Ishikawa (cell line): ENCODE data around the gene ZCCHC3.

ENCODE experiments used
- CEBPB ChIP-seq: IDR thresholded peaks from 2 replicates; pipeline ENCODE4 v1.6.1; 2012
- CREB1 ChIP-seq: IDR thresholded peaks from 2 replicates; pipeline ENCODE4 v1.6.1; 2012; ENCODE audit warnings: low read depth
- EGR1 ChIP-seq: IDR thresholded peaks from 2 replicates; pipeline ENCODE4 v1.6.1; 2012
- EP300 ChIP-seq: IDR thresholded peaks from 2 replicates; pipeline ENCODE4 v1.6.1; 2012; ENCODE audit warnings: borderline replicate concordance
- FOXM1 ChIP-seq: IDR thresholded peaks from 2 replicates; pipeline ENCODE4 v1.6.1; 2012; ENCODE audit warnings: low read depth, borderline replicate concordance
- MAX ChIP-seq: IDR thresholded peaks from 2 replicates; pipeline ENCODE4 v1.6.1; 2012
- NFIC ChIP-seq: IDR thresholded peaks from 2 replicates; pipeline ENCODE4 v1.6.1; 2012
- RAD21 ChIP-seq: IDR thresholded peaks from 2 replicates; pipeline ENCODE4 v1.6.1; 2012; ENCODE audit warnings: low read depth
- REST ChIP-seq: IDR thresholded peaks from 2 replicates; pipeline ENCODE4 v1.6.1; 2012; ENCODE audit warnings: low read depth, mild to moderate bottlenecking
- TAF1 ChIP-seq: IDR thresholded peaks from 2 replicates; pipeline ENCODE4 v1.6.1; 2012; ENCODE audit warnings: low read depth, mild to moderate bottlenecking
- TCF12 ChIP-seq: IDR thresholded peaks from 2 replicates; pipeline ENCODE4 v1.6.1; 2012; ENCODE audit warnings: low read depth
- TEAD4 ChIP-seq: IDR thresholded peaks from 2 replicates; pipeline ENCODE4 v1.6.1; 2012
- USF1 ChIP-seq: IDR thresholded peaks from 2 replicates; pipeline ENCODE4 v1.6.1; 2012
- YY1 ChIP-seq: IDR thresholded peaks from 2 replicates; pipeline ENCODE4 v1.6.1; 2012; ENCODE audit warnings: low read depth
- ZBTB7A ChIP-seq: IDR thresholded peaks from 2 replicates; pipeline ENCODE4 v1.6.1; 2012; ENCODE audit warnings: low read depth

Gene ZCCHC3

GRCh38 chr20:276620-277495 lies 20.5 kb upstream of the ZCCHC3 start:
- no peak for TF ChIP-seq EGR1
- TF ChIP-seq FOXM1: no peak
- no peak for TF ChIP-seq CREB1
- TF ChIP-seq REST: no peak
- TF ChIP-seq TAF1: no peak
- no peak for TF ChIP-seq MAX
- TF ChIP-seq CEBPB: no peak
- no peak for TF ChIP-seq TCF12
- no peak for TF ChIP-seq NFIC
- no peak for TF ChIP-seq ZBTB7A
- TF ChIP-seq YY1: no peak
- no peak for TF ChIP-seq EP300
- no peak for TF ChIP-seq RAD21
- TF ChIP-seq USF1: no peak
- TF ChIP-seq TEAD4: no peak

GRCh38 chr20:277496-277781 lies 19.9 kb upstream of the ZCCHC3 start:
- no peak for TF ChIP-seq USF1
- TF ChIP-seq REST: no peak
- no peak for TF ChIP-seq FOXM1
- no peak for TF ChIP-seq CEBPB
- no peak for TF ChIP-seq CREB1
- TF ChIP-seq YY1: no peak
- TF ChIP-seq MAX: no peak
- no peak for TF ChIP-seq RAD21
- TF ChIP-seq NFIC: no peak
- TF ChIP-seq EP300: no peak
- no peak for TF ChIP-seq EGR1
- no peak for TF ChIP-seq TCF12
- TF ChIP-seq TEAD4: no peak
- TF ChIP-seq TAF1: no peak

- no peak for TF ChIP-seq CEBPB
- TF ChIP-seq ZBTB7A: no peak
- TF ChIP-seq FOXM1: no peak
- no peak for TF ChIP-seq TAF1
- TF ChIP-seq TCF12: no peak
These were observed 19.2 kb upstream of the ZCCHC3 start for GRCh38 chr20:278181-278580.

GRCh38 chr20:278607-279571 lies 18.5 kb upstream of the ZCCHC3 start:
- TF ChIP-seq CREB1 (no peak), ZBTB7A (no peak), CEBPB (no peak), TAF1 (no peak), FOXM1 (no peak), NFIC (no peak), EP300 (no peak), EGR1 (no peak), TCF12 (no peak), TEAD4 (no peak), RAD21 (no peak), REST (no peak), MAX (no peak), USF1 (no peak), YY1 (no peak)
